ENCODE measurements around the gene ATXN10. TPM values are rescaled to one million over a fixed set of nuclear protein-coding genes. Genes with fewer than 3 reads are reported as not detected.
"Not testable (repeated sequence)": the region's sequence is repeated elsewhere in the genome, so short reads cannot be mapped to it uniquely, and the experiment has no call there.

Gene ATXN10
- total RNA-seq, 1 donor from 2014 or later: 106 TPM

- H3K4me1 ChIP-seq: no peaks in the 10 kb centered on the region
- DNase-seq: no peak
- H3K27me3 ChIP-seq (ENCODE audit: low read depth): no peaks in the 10 kb centered on the region
- ATAC-seq: no peak
- no peaks in the 10 kb centered on the region for H3K36me3 ChIP-seq
- intact Hi-C loops (cut with DNase I): no loop called here
- no peaks in the 10 kb centered on the region for H3K9me3 ChIP-seq
- no peak overlapping the region for H3K27ac ChIP-seq
- TF ChIP-seq CTCF (IDR thresholded peaks at IDR 0.05): no peak
- no peak overlapping the region for H3K4me3 ChIP-seq
These were observed 19.6 kb upstream of the ATXN10 start for GRCh38 chr22:45651931-45652528.

DNA sequence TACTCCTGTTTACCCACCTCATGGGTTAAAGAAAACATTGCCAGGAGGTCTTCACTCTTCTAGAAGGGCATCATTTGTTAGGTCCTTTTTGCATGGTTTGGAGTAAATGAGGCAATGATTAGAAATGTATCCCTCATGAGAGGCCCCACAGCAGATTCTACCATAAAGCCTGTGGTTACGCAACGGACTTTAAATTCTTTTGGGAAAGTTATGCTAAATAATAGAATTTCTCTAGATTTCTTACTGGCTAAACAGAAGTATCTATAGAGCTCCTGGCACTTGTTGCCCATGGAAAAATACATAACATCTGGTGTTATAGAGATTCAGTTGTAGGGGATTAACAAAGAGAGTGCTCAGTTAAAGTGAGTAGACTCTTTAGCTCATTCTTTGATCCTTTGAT, 15.1 kb upstream of the ATXN10 start:
- Histone ChIP-seq H3K36me3 (no peaks in the 10 kb centered on the region), H3K27ac (no peak overlapping the region), H3K4me3 (no peak overlapping the region), H3K27me3 (ENCODE audit: low read depth) (no peaks in the 10 kb centered on the region), H3K9me3 (no peaks in the 10 kb centered on the region), H3K4me1 (no peaks in the 10 kb centered on the region)
- no peak for DNase-seq
- TF ChIP-seq CTCF (IDR thresholded peaks at IDR 0.05): no peak
- intact Hi-C loops (cut with DNase I): no loop called here
- ATAC-seq: no peak

GRCh38 chr22:45657701-45658100, 13.9 kb upstream of the ATXN10 start:
- Histone ChIP-seq H3K27ac (no peak overlapping the region), H3K9me3 (no peaks in the 10 kb centered on the region), H3K36me3 (no peaks in the 10 kb centered on the region), H3K4me1 (no peaks in the 10 kb centered on the region), H3K27me3 (ENCODE audit: low read depth) (no peaks in the 10 kb centered on the region), H3K4me3 (no peak overlapping the region)
- intact Hi-C loops (cut with DNase I): no loop called here
- DNase-seq: no peak
- no peak for ATAC-seq
- no peak for TF ChIP-seq CTCF (IDR thresholded peaks at IDR 0.05)

DNA sequence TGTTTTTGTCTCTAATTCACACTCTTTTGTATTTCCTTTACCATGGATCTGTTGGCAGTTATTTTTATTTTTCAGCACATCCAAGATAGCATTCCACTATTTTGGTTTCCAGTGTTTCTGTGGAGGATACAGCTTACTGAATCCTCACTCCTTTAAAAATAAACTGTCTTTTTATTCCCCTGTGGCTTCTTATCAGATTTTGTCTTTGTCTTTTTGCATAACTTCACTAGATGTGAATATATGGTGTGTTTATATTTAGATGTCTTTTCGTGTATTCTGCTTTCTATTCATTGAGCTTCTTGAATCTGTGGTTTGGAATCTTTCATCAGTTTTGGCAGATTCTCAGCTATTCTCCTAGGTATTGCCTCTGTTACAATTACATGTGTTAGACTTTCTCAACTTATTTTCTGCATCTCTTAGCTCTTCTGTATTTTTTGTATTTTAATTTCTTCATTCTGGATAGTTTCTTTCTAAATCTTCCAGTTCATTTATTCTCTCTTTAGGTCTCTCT, 7.4 kb upstream of the ATXN10 start:
- Histone ChIP-seq H3K9me3 (no peaks in the 10 kb centered on the region), H3K4me3 (no peak overlapping the region), H3K27me3 (ENCODE audit: low read depth) (no peaks in the 10 kb centered on the region), H3K36me3 (no peaks in the 10 kb centered on the region), H3K27ac (no peak overlapping the region), H3K4me1 (no peaks in the 10 kb centered on the region)
- ATAC-seq: no peak
- TF ChIP-seq CTCF (IDR thresholded peaks at IDR 0.05): no peak
- DNase-seq: no peak
- intact Hi-C loops (cut with DNase I): no loop called here

GRCh38 chr22:45667486-45667885, 4.1 kb upstream of the ATXN10 start:
- ATAC-seq (no peak), DNase-seq (no peak)
- Histone ChIP-seq H3K27me3 (ENCODE audit: low read depth) (no peaks in the 10 kb centered on the region), H3K4me3 (no peak overlapping the region), H3K9me3 (no peaks in the 10 kb centered on the region), H3K4me1 (peaks cover 8% of the 10 kb centered on the region), H3K36me3 (no peaks in the 10 kb centered on the region), H3K27ac (no peak overlapping the region)
- no peak for TF ChIP-seq CTCF (IDR thresholded peaks at IDR 0.05)
- intact Hi-C loops (cut with DNase I): no loop called here

- ATAC-seq; H3K4me3 ChIP-seq; DNase-seq; H3K36me3 ChIP-seq; H3K9me3 ChIP-seq; H3K27ac ChIP-seq; H3K27me3 ChIP-seq (ENCODE audit: low read depth); intact Hi-C loops (cut with DNase I): not testable (repeated sequence)
- peaks cover 32% of the 10 kb centered on the region for H3K4me1 ChIP-seq
These were observed 1.3 kb upstream of the ATXN10 start for GRCh38 chr22:45670363-45670762.

All from lower lobe of right lung (tissue), 2 donors.